OCI-LY7 (cell line): ENCODE measurements around the gene RBM6. TPM values are rescaled to one million over a fixed set of nuclear protein-coding genes. Genes with fewer than 3 reads are reported as not detected.

Source experiments
- BruUV-seq: library from RNA; stranded (reverse); fragments of 400-500 nt; replicated peaks from 2 replicates; lab custom pipeline; 2021; lab: Mats Ljungman, UMichigan
- CTCF ChIA-PET: fragments of 300-600 bp; sonication (Branson Sonifier 250); formaldehyde crosslinking; loops from one replicate; lab custom pipeline; 2022; ENCODE audit warnings: antibody characterized with exemption; ENCODE audit not compliant: unreplicated experiment; lab: Charles Lee
- POLR2A ChIA-PET: fragments of 300-600 bp; sonication (Branson Sonifier 250); formaldehyde crosslinking; loops from one replicate; lab custom pipeline; 2022; ENCODE audit warnings: antibody characterized with exemption; lab: Charles Lee
- DNase-seq: peaks from one replicate; pipeline ENCODE4 v3.0.0-alpha.2; 2015; ENCODE audit warnings: low spot score
- H2AFZ ChIP-seq: fragments of 200-600 bp; sonication (generic), shearing (Covaris generic); 2 replicates; pipeline ENCODE4 v1.6.1; 2014; ENCODE audit warnings: mild to moderate bottlenecking, antibody characterized with exemption, low read length, moderate library complexity
- H3K27ac ChIP-seq: fragments of 200-600 bp; sonication (generic); 2 replicates; pipeline ENCODE4 v1.5.1; 2014; ENCODE audit warnings: mixed run types, low read depth, mild to moderate bottlenecking, moderate library complexity, low read length, inconsistent platforms; ENCODE audit not compliant: poor library complexity, severe bottlenecking
- H3K36me3 ChIP-seq: fragments of 200-600 bp; sonication (generic); 2 replicates; pipeline ENCODE4 v1.6.1; 2014; ENCODE audit warnings: mild to moderate bottlenecking, antibody characterized with exemption, low read length, moderate library complexity, mixed read lengths; ENCODE audit not compliant: insufficient read depth
- H3K4me1 ChIP-seq: fragments of 200-600 bp; sonication (generic); 2 replicates; pipeline ENCODE4 v1.5.1; 2014; ENCODE audit warnings: mild to moderate bottlenecking, low read length; ENCODE audit not compliant: insufficient read depth, poor library complexity, severe bottlenecking
- H3K4me2 ChIP-seq: fragments of 200-600 bp; sonication (generic); 2 replicates; pipeline ENCODE4 v1.6.1; 2014; ENCODE audit warnings: mild to moderate bottlenecking, low read length
- H3K4me3 ChIP-seq: fragments of 200-600 bp; sonication (generic); 2 replicates; pipeline ENCODE4 v1.5.1; 2014; ENCODE audit warnings: mild to moderate bottlenecking, low read depth, low read length; ENCODE audit not compliant: poor library complexity, severe bottlenecking
- H3K79me2 ChIP-seq: fragments of 200-600 bp; sonication (generic); 2 replicates; pipeline ENCODE4 v1.6.1; 2016; ENCODE audit warnings: low read depth, mild to moderate bottlenecking, low read length, moderate library complexity, mixed read lengths; ENCODE audit not compliant: insufficient read depth
- H3K9me2 ChIP-seq: fragments of 200-600 bp; sonication (generic); 2 replicates; pipeline ENCODE4 v1.6.1; 2016; ENCODE audit warnings: mild to moderate bottlenecking, low read length, mixed read lengths; ENCODE audit not compliant: insufficient read depth
- H3K9me3 ChIP-seq: fragments of 200-600 bp; sonication (generic); 2 replicates; pipeline ENCODE4 v1.6.1; 2014; ENCODE audit warnings: mild to moderate bottlenecking, mixed run types, low read length, mixed read lengths
- H4K20me1 ChIP-seq: fragments of 200-600 bp; sonication (generic); 2 replicates; pipeline ENCODE4 v1.6.1; 2014; ENCODE audit warnings: mild to moderate bottlenecking, antibody characterized with exemption, low read length, moderate library complexity, mixed read lengths; ENCODE audit not compliant: insufficient read depth
- EZH2phosphoT487 ChIP-seq: fragments of 200-600 bp; sonication (generic); IDR thresholded peaks from 2 replicates; pipeline ENCODE4 v1.6.1; 2018; ENCODE audit warnings: low read depth, borderline replicate concordance, mild to moderate bottlenecking, mixed run types, antibody characterized with exemption, low read length, moderate library complexity, mixed read lengths
- intact Hi-C: fragments of 100-400 bp; cut with micrococcal nuclease; formaldehyde crosslinking; loops from one replicate; pipeline ENCODE4 v1.10.0; 2022; ENCODE audit not compliant: unreplicated experiment
- total RNA-seq, 2 experiments: library from RNA; depleted of rRNA in 1 of 2; stranded (reverse); fragments of >200 nt in 1 of 2; shearing (Covaris generic) in 1 of 2; gene quantifications; 2 replicates each; pipeline ENCODE4 v1.2.3, GENCODE V29; 2014 to 2022
- TF ChIP-seq, protein P1 (sequence below): fragments of 200-600 bp; sonication (generic); conservative IDR thresholded peaks from 2 replicates; pipeline ENCODE4 v1.5.1; 2014; ENCODE audit warnings: mild to moderate bottlenecking, antibody characterized with exemption, low read length, moderate library complexity, mixed read lengths

Gene RBM6
- total RNA-seq, 2 experiments from 2014 or later: 83.7 to 185 TPM

DNA sequence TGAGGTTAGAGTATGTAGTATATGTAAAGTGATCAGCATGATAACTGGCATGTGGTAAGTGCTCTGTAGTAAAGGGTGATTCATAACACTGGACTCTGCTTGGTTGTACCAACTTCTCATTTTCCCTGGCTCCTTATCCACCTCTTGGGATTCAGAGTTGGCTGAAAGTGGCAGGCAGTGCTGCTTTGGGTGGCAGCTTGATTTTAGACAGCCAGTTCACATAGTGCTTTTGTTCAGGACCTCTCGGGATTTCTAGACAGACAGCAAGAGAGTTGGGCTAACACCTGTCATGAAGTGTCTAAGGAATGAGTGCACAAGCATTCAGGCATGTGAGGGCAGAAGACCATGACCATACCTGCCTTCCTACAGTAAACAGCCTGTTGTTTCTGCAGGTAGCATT, 69.0 kb downstream of the RBM6 start:
- H3K79me2 ChIP-seq: peaks cover 5% of the 10 kb centered on the region; the same call in 1 of the 2 replicates
- DNase-seq: no peak
- H3K36me3 ChIP-seq: peaks cover 86% of the 10 kb centered on the region
- no peak overlapping the region for H3K27ac ChIP-seq
- H4K20me1 ChIP-seq: no peaks in the 10 kb centered on the region
- CTCF ChIA-PET: no interaction called here
- no peak overlapping the region for H2AFZ ChIP-seq
- H3K9me2 ChIP-seq: no peaks in the 10 kb centered on the region
- H3K9me3 ChIP-seq: no peaks in the 10 kb centered on the region
- intact Hi-C loops: no loop called here
- POLR2A ChIA-PET: no interaction called here
- peaks cover 4% of the 10 kb centered on the region for H3K4me1 ChIP-seq
- BruUV-seq: no TSS peak
- H3K4me3 ChIP-seq: no peak overlapping the region
- H3K4me2 ChIP-seq: no peak overlapping the region
- TF ChIP-seq EZH2phosphoT487: no peak
- TF ChIP-seq, protein P1, sequence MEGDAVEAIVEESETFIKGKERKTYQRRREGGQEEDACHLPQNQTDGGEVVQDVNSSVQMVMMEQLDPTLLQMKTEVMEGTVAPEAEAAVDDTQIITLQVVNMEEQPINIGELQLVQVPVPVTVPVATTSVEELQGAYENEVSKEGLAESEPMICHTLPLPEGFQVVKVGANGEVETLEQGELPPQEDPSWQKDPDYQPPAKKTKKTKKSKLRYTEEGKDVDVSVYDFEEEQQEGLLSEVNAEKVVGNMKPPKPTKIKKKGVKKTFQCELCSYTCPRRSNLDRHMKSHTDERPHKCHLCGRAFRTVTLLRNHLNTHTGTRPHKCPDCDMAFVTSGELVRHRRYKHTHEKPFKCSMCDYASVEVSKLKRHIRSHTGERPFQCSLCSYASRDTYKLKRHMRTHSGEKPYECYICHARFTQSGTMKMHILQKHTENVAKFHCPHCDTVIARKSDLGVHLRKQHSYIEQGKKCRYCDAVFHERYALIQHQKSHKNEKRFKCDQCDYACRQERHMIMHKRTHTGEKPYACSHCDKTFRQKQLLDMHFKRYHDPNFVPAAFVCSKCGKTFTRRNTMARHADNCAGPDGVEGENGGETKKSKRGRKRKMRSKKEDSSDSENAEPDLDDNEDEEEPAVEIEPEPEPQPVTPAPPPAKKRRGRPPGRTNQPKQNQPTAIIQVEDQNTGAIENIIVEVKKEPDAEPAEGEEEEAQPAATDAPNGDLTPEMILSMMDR: no peak

DNA sequence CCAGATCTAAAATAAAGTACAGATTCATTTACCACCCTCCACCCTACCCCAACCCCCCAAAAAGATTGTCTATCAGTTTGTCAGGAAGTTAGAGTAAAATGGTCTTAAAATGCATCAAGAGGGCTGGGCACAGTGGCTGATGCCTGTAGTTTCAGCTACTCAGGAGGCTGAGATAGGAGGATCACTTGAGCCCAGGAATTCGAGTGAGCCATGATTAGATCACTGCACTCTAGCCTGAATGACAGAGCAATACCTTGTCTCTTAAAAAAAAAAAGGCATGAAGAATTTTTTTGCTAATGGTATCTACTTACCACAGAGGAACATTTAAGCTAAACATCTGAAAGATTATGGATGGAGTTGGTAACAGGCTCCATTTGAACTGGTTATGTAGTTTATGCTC, 71.0 kb downstream of the RBM6 start:
- H3K4me2 ChIP-seq: no peak overlapping the region
- H3K36me3 ChIP-seq: peaks cover 79% of the 10 kb centered on the region
- CTCF ChIA-PET: no interaction called here
- no peaks in the 10 kb centered on the region for H3K9me3 ChIP-seq
- TF ChIP-seq EZH2phosphoT487: no peak
- TF ChIP-seq, protein P1: no peak
- no peaks in the 10 kb centered on the region for H4K20me1 ChIP-seq
- peaks cover 4% of the 10 kb centered on the region for H3K4me1 ChIP-seq
- POLR2A ChIA-PET: interaction anchor here (0.6 to 0.7 kb wide), 2 partner anchors 10 to 55 kb away, joined by 3 to 4 read pairs; no protein-coding TSS in a partner anchor
- H3K79me2 ChIP-seq: peaks cover 4% of the 10 kb centered on the region; the same call in 1 of the 2 replicates
- no peaks in the 10 kb centered on the region for H3K9me2 ChIP-seq
- intact Hi-C loops: no loop called here
- BruUV-seq: no TSS peak
- DNase-seq: no peak
- no peak overlapping the region for H2AFZ ChIP-seq
- H3K4me3 ChIP-seq: no peak overlapping the region
- no peak overlapping the region for H3K27ac ChIP-seq

DNA sequence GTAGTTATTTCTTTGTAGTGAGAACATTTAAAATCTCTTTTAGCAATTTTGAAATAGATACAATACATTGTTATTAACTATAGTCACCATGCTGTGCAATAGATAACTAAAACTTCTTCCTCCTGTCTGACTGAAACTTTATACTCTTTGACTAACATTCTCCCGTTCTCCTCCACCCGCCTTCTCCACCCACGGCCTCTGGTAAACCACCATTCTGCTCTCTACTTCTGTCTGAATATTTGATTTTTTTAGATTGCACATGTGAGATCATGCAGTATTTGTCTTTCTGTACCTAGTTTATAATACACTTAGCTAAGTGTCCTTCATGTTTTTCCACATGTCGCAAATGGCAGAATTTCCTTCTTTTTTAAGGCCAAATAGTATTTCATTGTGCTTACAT, 76.0 kb downstream of the RBM6 start:
- H4K20me1 ChIP-seq: no peaks in the 10 kb centered on the region
- no peak for TF ChIP-seq EZH2phosphoT487
- TF ChIP-seq, protein P1: no peak
- no TSS peak for BruUV-seq
- H3K9me3 ChIP-seq: no peaks in the 10 kb centered on the region
- peaks cover 88% of the 10 kb centered on the region for H3K36me3 ChIP-seq
- no peak overlapping the region for H3K4me2 ChIP-seq
- no peak overlapping the region for H3K27ac ChIP-seq
- H3K4me3 ChIP-seq: no peak overlapping the region
- H3K9me2 ChIP-seq: no peaks in the 10 kb centered on the region
- DNase-seq: no peak
- ChIA-PET POLR2A (no interaction called here), CTCF (interaction anchor here (0.6 kb wide), 1 partner anchor 201 kb away, joined by 3 read pairs; no protein-coding TSS in a partner anchor)
- intact Hi-C loops: no loop called here
- no peak overlapping the region for H2AFZ ChIP-seq
- H3K79me2 ChIP-seq: peaks cover 16% of the 10 kb centered on the region; the same call in 1 of the 2 replicates
- no peaks in the 10 kb centered on the region for H3K4me1 ChIP-seq
